ENCODE data around the gene PRKN.

DNA sequence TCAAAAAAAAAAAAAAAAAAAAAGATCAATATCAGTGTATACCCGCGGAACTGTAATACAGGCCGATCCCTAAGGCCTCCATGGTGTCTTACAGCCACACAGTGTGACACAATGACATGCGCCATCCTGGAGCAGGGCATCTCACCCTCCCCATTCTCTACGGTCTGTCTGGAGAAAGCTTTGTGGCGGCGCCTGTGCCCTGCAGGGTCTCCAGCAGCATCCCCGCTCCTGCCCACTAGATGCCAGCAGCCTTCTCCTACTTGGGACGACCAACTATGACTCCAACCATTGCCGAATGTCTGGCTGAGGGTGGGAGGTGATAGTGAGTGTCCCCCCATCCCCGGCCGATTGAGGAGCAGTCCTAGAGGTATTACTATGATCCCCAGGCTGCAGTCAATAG lies 894.9 kb downstream of the PRKN start:
- TF ChIP-seq ISL1 (CRISPR knock-in tag; IDR thresholded peaks at IDR 0.05) = no peak
- TF ChIP-seq ZFP3 (CRISPR knock-in tag; IDR thresholded peaks at IDR 0.05) = no peak
- TF ChIP-seq, protein P1, sequence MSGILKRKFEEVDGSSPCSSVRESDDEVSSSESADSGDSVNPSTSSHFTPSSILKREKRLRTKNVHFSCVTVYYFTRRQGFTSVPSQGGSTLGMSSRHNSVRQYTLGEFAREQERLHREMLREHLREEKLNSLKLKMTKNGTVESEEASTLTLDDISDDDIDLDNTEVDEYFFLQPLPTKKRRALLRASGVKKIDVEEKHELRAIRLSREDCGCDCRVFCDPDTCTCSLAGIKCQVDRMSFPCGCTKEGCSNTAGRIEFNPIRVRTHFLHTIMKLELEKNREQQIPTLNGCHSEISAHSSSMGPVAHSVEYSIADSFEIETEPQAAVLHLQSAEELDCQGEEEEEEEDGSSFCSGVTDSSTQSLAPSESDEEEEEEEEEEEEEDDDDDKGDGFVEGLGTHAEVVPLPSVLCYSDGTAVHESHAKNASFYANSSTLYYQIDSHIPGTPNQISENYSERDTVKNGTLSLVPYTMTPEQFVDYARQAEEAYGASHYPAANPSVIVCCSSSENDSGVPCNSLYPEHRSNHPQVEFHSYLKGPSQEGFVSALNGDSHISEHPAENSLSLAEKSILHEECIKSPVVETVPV (CRISPR knock-in tag; IDR thresholded peaks at IDR 0.05) = no peak
- no peak for TF ChIP-seq RARB (CRISPR knock-in tag; IDR thresholded peaks at IDR 0.05)
- TF ChIP-seq OSR1 (CRISPR knock-in tag; IDR thresholded peaks at IDR 0.05) = no peak
- no peak for TF ChIP-seq ZNF8 (CRISPR knock-in tag; IDR thresholded peaks at IDR 0.05)
- TF ChIP-seq ZC3H10 (CRISPR knock-in tag; IDR thresholded peaks at IDR 0.05) = no peak
- TF ChIP-seq ESRRG (CRISPR knock-in tag; IDR thresholded peaks at IDR 0.05) = no peak

Data from SK-N-SH treated with all-trans-retinoic acid at 6 μM for 48 hours (cell line).